H9 (cell line): Measurements from ENCODE around the gene BCL2L1. TPM values are rescaled to one million over a fixed set of nuclear protein-coding genes. Genes with fewer than 3 reads are reported as not detected.
A peak's percentile ranks its signal among the peaks of the same experiment; 100 is the strongest.

Experiments
- DNase-seq: peaks from one replicate; pipeline ENCODE4 v3.0.0-alpha.2; 2017
- H2AFZ ChIP-seq: one replicate; pipeline ENCODE4 v1.6.1; 2013; ENCODE audit warnings: mild to moderate bottlenecking, low read length, control low read depth, moderate library complexity
- H2AK5ac ChIP-seq: 2 replicates; pipeline ENCODE4 v1.6.1; 2013; ENCODE audit warnings: low read length, control low read depth, mixed read lengths; ENCODE audit not compliant: insufficient read length
- H2BK120ac ChIP-seq: one replicate; pipeline ENCODE4 v1.6.1; 2013; ENCODE audit warnings: low read depth, mild to moderate bottlenecking, low read length, control low read depth, inconsistent platforms; ENCODE audit not compliant: poor library complexity, severe bottlenecking
- H2BK12ac ChIP-seq: 2 replicates; pipeline ENCODE4 v1.6.1; 2013; ENCODE audit warnings: low read length, control low read depth, mixed read lengths, low read depth; ENCODE audit not compliant: insufficient read length
- H2BK15ac ChIP-seq: 2 replicates; pipeline ENCODE4 v1.6.1; 2013; ENCODE audit warnings: low read depth, low read length, control low read depth
- H2BK20ac ChIP-seq: one replicate; pipeline ENCODE4 v1.6.1; 2013; ENCODE audit warnings: low read depth, mild to moderate bottlenecking, low read length, control low read depth, inconsistent platforms; ENCODE audit not compliant: poor library complexity, severe bottlenecking
- H2BK5ac ChIP-seq: 2 replicates; pipeline ENCODE4 v1.6.1; 2013; ENCODE audit warnings: low read length, control low read depth, mixed read lengths; ENCODE audit not compliant: insufficient read length
- H3K14ac ChIP-seq: 2 replicates; pipeline ENCODE4 v1.6.1; 2013; ENCODE audit warnings: low read length, control low read depth; ENCODE audit not compliant: insufficient read depth
- H3K18ac ChIP-seq: 2 replicates; pipeline ENCODE4 v1.6.1; 2013; ENCODE audit warnings: low read depth, mild to moderate bottlenecking, mixed read lengths, low read length, control low read depth; ENCODE audit not compliant: insufficient read length
- H3K23ac ChIP-seq: 2 replicates; pipeline ENCODE4 v1.6.1; 2013; ENCODE audit warnings: low read length, control low read depth, mixed read lengths, low read depth; ENCODE audit not compliant: insufficient read length
- H3K23me2 ChIP-seq: 2 replicates; pipeline ENCODE4 v1.6.1; 2013; ENCODE audit warnings: low read depth, mild to moderate bottlenecking, mixed read lengths, low read length, control low read depth; ENCODE audit not compliant: insufficient read length, poor library complexity, severe bottlenecking
- H3K27ac ChIP-seq: 2 replicates; pipeline ENCODE4 v1.5.1; 2013; ENCODE audit warnings: low read length, control low read depth, mixed read lengths, low read depth; ENCODE audit not compliant: insufficient read length
- H3K27me3 ChIP-seq: 2 replicates; pipeline ENCODE4 v1.6.1; 2013; ENCODE audit warnings: low read length, control low read depth, inconsistent platforms; ENCODE audit not compliant: insufficient read depth
- H3K4ac ChIP-seq: 2 replicates; pipeline ENCODE4 v1.6.1; 2013; ENCODE audit warnings: low read depth, mild to moderate bottlenecking, control low read depth, inconsistent platforms, low read length, moderate library complexity
- H3K4me1 ChIP-seq: 2 replicates; pipeline ENCODE4 v1.6.1; 2013; ENCODE audit warnings: low read length, control low read depth, inconsistent platforms; ENCODE audit not compliant: insufficient read depth
- H3K4me2 ChIP-seq: 2 replicates; pipeline ENCODE4 v1.6.1; 2013; ENCODE audit warnings: low read length, control low read depth, mixed read lengths; ENCODE audit not compliant: insufficient read length, insufficient read depth
- H3K56ac ChIP-seq: 2 replicates; pipeline ENCODE4 v1.6.1; 2013; ENCODE audit warnings: low read depth, mild to moderate bottlenecking, mixed read lengths, low read length, control low read depth; ENCODE audit not compliant: insufficient read length
- H3K79me1 ChIP-seq: 2 replicates; pipeline ENCODE4 v1.6.1; 2013; ENCODE audit warnings: low read depth, mild to moderate bottlenecking, moderate library complexity, low read length, control low read depth, inconsistent platforms; ENCODE audit not compliant: insufficient read depth, poor library complexity, severe bottlenecking
- H3K79me2 ChIP-seq: 2 replicates; pipeline ENCODE4 v1.6.1; 2013; ENCODE audit warnings: low read length, control low read depth, inconsistent platforms; ENCODE audit not compliant: insufficient read depth
- H3K9ac ChIP-seq: 2 replicates; pipeline ENCODE4 v1.6.1; 2013; ENCODE audit warnings: low read length, control low read depth, mixed read lengths; ENCODE audit not compliant: insufficient read length; ENCODE audit errors: extremely low read depth
- H3K9me3 ChIP-seq: one replicate; pipeline ENCODE4 v1.6.1; 2013; ENCODE audit warnings: low read depth, low read length, inconsistent platforms; ENCODE audit not compliant: control insufficient read depth
- H3T11ph ChIP-seq: one replicate; pipeline ENCODE4 v1.6.1; 2013; ENCODE audit warnings: mild to moderate bottlenecking, low read length, control low read depth, inconsistent platforms
- H4K20me1 ChIP-seq: one replicate; pipeline ENCODE4 v1.6.1; 2013; ENCODE audit not compliant: control insufficient read depth, insufficient read length, insufficient read depth
- H4K5ac ChIP-seq: 2 replicates; pipeline ENCODE4 v1.6.1; 2013; ENCODE audit warnings: low read depth, mild to moderate bottlenecking, mixed read lengths, low read length, control low read depth; ENCODE audit not compliant: insufficient read length
- H4K8ac ChIP-seq: replicated peaks from 2 replicates; pipeline ENCODE4 v1.6.1; 2013; ENCODE audit warnings: low read length, control low read depth, mixed read lengths, low read depth; ENCODE audit not compliant: insufficient read length
- H4K91ac ChIP-seq: 2 replicates; pipeline ENCODE4 v1.6.1; 2013; ENCODE audit warnings: low read depth, mild to moderate bottlenecking, moderate library complexity, mixed read lengths, low read length, control low read depth; ENCODE audit not compliant: insufficient read length
- H3K27ac Mint-ChIP-seq, 3 experiments: 2 replicates in 2 of 3; 3 replicates in 1 of 3; pipeline ENCODE4 v1.8.0; 2020 to 2021; ENCODE audit warnings: mixed read lengths in 3 of 3, mild to moderate bottlenecking in 1 of 3, moderate library complexity in 1 of 3
- H3K27me3 Mint-ChIP-seq: 2 replicates; pipeline ENCODE4 v1.8.0; 2021; ENCODE audit warnings: low read depth, mild to moderate bottlenecking, moderate library complexity, mixed read lengths
- H3K36me3 Mint-ChIP-seq, 3 experiments: 2 replicates in 2 of 3; 3 replicates in 1 of 3; pipeline ENCODE4 v1.8.0; 2020 to 2021; ENCODE audit warnings: low read depth in 3 of 3, mixed read lengths in 3 of 3; ENCODE audit not compliant: insufficient read depth in 1 of 3
- H3K4me1 Mint-ChIP-seq, 2 experiments: 2 replicates each; pipeline ENCODE4 v1.8.0; 2020; ENCODE audit warnings: mixed read lengths in 2 of 2
- H3K4me3 Mint-ChIP-seq, 2 experiments: 2 replicates in 1 of 2; 3 replicates in 1 of 2; pipeline ENCODE4 v1.8.0; 2020 to 2021; ENCODE audit warnings: mild to moderate bottlenecking in 2 of 2, mixed read lengths in 2 of 2, moderate library complexity in 1 of 2
- H3K9me3 Mint-ChIP-seq, 2 experiments: 2 replicates in 1 of 2; 3 replicates in 1 of 2; pipeline ENCODE4 v1.8.0; 2020; ENCODE audit warnings: mild to moderate bottlenecking in 2 of 2, mixed read lengths in 2 of 2, moderate library complexity in 1 of 2
- CTCF ChIP-seq: fragments of 200-600 bp; sonication (generic); conservative IDR thresholded peaks from 3 replicates; pipeline ENCODE4 v1.8.0; 2021; ENCODE audit warnings: antibody characterized with exemption, mild to moderate bottlenecking
- WGBS: extraction: QIAGEN DNeasy Blood & Tissue Kit; methylation state at CpG from one replicate; pipeline ENCODE4 v1.1.7; 2013; ENCODE audit warnings: missing lambda C conversion rate, low lambda C conversion rate, mixed read lengths; ENCODE audit not compliant: insufficient read length; ENCODE audit errors: extremely low coverage; 5-methylcytosine and 5-hydroxymethylcytosine counted together
- total RNA-seq: library from RNA; stranded (reverse); gene quantifications from 2 replicates; pipeline ENCODE4 v1.2.1, GENCODE V29; 2021

Gene BCL2L1
- total RNA-seq, 1 experiment from 2014 or later, result 105 TPM

DNA sequence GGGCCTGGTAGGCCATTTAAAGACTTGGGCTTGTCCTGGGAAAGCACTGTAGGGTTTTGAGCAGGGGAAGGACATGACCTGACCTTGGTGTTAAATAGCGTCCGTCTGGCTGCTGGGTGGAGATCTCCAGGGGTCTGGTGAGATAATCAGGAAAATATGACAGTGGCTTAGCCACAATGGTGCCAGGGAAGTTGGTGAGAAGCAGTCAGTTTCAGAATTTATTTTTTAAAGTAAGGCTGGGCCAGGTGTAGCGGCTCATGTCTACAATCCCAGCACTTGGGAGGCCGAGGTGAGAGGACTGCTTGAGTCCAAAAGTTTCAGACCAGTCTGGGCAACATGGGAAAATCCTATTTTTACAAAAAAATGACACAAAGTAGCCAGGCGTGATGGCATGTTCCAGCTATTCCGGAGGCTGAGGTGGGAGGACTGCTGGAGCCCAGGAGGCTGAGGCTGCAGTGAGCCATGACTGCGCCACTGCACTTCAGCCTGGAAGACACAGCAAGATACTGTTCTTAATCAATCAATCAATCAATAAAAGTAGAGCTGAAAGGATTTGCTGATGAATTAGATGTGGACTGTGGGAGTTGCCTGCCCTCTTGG is 41.4 kb downstream of the BCL2L1 start:
- H2AK5ac ChIP-seq, result no peak overlapping the region
- WGBS, result no CpG with 5 or more reads among the region's 7 CpGs
- H3K9ac ChIP-seq, result no peak overlapping the region
- H3K18ac ChIP-seq, result no peak overlapping the region
- H4K91ac ChIP-seq, result no peak overlapping the region
- no peaks in the 10 kb centered on the region for H3K4me1 ChIP-seq
- no peaks in the 10 kb centered on the region for H3K23me2 ChIP-seq
- no peak for DNase-seq
- H2AFZ ChIP-seq, result no peak overlapping the region
- H3K27ac Mint-ChIP-seq, result peak overlapping the region in 2 of 3 experiments; percentile 5 to 81; a peak in 4 of 7 replicates
- no peaks in the 10 kb centered on the region for H3K79me1 ChIP-seq
- no peak overlapping the region for H2BK20ac ChIP-seq
- H3K9me3 ChIP-seq, result no peaks in the 10 kb centered on the region
- H3K56ac ChIP-seq, result no peak overlapping the region
- no peak overlapping the region for H2BK120ac ChIP-seq
- H4K20me1 ChIP-seq, result no peaks in the 10 kb centered on the region
- H2BK5ac ChIP-seq, result no peak overlapping the region
- no peaks in the 10 kb centered on the region for H3K9me3 Mint-ChIP-seq
- H3T11ph ChIP-seq, result no peak overlapping the region
- H3K14ac ChIP-seq, result no peak overlapping the region
- no peaks in the 10 kb centered on the region for H3K27me3 ChIP-seq
- H3K4me1 Mint-ChIP-seq, result peaks cover 37 to 46% of the 10 kb centered on the region in 2 experiments
- no peak overlapping the region for H4K8ac ChIP-seq
- no peak overlapping the region for H3K27ac ChIP-seq
- no peak overlapping the region for H3K4ac ChIP-seq
- no peak overlapping the region for H4K5ac ChIP-seq
- no peak overlapping the region for H2BK15ac ChIP-seq
- no peak overlapping the region for H3K4me2 ChIP-seq
- no peaks in the 10 kb centered on the region for H3K27me3 Mint-ChIP-seq
- no peak overlapping the region for H2BK12ac ChIP-seq
- no peaks in the 10 kb centered on the region for H3K79me2 ChIP-seq
- no peak overlapping the region for H3K4me3 Mint-ChIP-seq
- TF ChIP-seq CTCF, result no peak
- H3K36me3 Mint-ChIP-seq, result peaks cover 0 to 45% (median 21%) of the 10 kb centered on the region in 3 experiments; a peak in 5 of 7 replicates
- no peak overlapping the region for H3K23ac ChIP-seq
